GM12878 (cell line): ENCODE data around the gene RAC2. TPM values are rescaled to one million over a fixed set of nuclear protein-coding genes. Genes with fewer than 3 reads are reported as not detected.
A peak's percentile ranks its signal among the peaks of the same experiment; 100 is the strongest.
"Not testable (repeated sequence)": the region's sequence is repeated elsewhere in the genome, so short reads cannot be mapped to it uniquely, and the experiment has no call there.

ENCODE experiments used
- ATAC-seq: fragments of 200-7000 bp; cut with Tn5 transposase; 3 replicates; pipeline ENCODE4 v1.9.1; 2020; ENCODE audit warnings: mild to moderate bottlenecking, moderate library complexity
- BruUV-seq: library from RNA; stranded (reverse); fragments of 400-500 nt; replicated peaks from 2 replicates; lab custom pipeline; 2021; lab: Mats Ljungman, UMichigan
- CTCF ChIA-PET: fragments of 300-600 bp; sonication (Branson Sonifier 250); formaldehyde crosslinking; extraction: SDS; loops from one replicate; lab custom pipeline; 2021; ENCODE audit warnings: inconsistent platforms; lab: Yijun Ruan, JAX
- POLR2A ChIA-PET: fragments of 350-600 bp; formaldehyde crosslinking; extraction: SDS; loops from one replicate; lab custom pipeline; 2021; ENCODE audit warnings: inconsistent platforms; lab: Charles Lee
- RAD21 ChIA-PET: fragments of 300-600 bp; sonication (Branson Sonifier 250); formaldehyde crosslinking; loops from one replicate; lab custom pipeline; 2023; ENCODE audit warnings: antibody characterized with exemption; ENCODE audit not compliant: unreplicated experiment; lab: Charles Lee
- SMC1A ChIA-PET: fragments of 300-600 bp; sonication (Branson Sonifier 250); formaldehyde crosslinking; loops from one replicate; lab custom pipeline; 2023; ENCODE audit not compliant: unreplicated experiment, uncharacterized antibody; lab: Charles Lee
- DNase-seq: peaks from one replicate; pipeline ENCODE4 v3.0.0-alpha.2; 2011; ENCODE audit warnings: low read depth, low spot score
- FAIRE-seq: peaks from 3 replicates; lab custom pipeline; 2011; peaks lifted over from hg19 to GRCh38; lab: Jason Lieb, UNC
- H2AFZ ChIP-seq: 2 replicates; pipeline ENCODE4 v1.6.0; 2011; ENCODE audit warnings: low read depth, low read length, control low read depth; ENCODE audit not compliant: control insufficient read depth
- H3K27ac ChIP-seq: 2 replicates; pipeline ENCODE4 v1.5.1; 2011; ENCODE audit warnings: control low read depth; ENCODE audit not compliant: control insufficient read depth, insufficient read depth
- H3K27me3 ChIP-seq, 2 experiments: replicated peaks in 1 of 2; 2 replicates each; pipeline versions ENCODE4 v1.6.0 to v1.6.1; 2011; ENCODE audit warnings: low read length in 1 of 2; ENCODE audit not compliant: control insufficient read depth in 2 of 2, insufficient read depth in 2 of 2
- H3K36me3 ChIP-seq, 2 experiments: 2 replicates each; pipeline ENCODE4 v1.5.1; 2011; ENCODE audit warnings: low read length in 1 of 2; ENCODE audit not compliant: control insufficient read depth in 2 of 2, insufficient read depth in 2 of 2
- H3K4me1 ChIP-seq: 2 replicates; pipeline ENCODE4 v1.6.1; 2011; ENCODE audit warnings: mild to moderate bottlenecking, low read length, moderate library complexity, mixed read lengths; ENCODE audit not compliant: control insufficient read depth, insufficient read depth
- H3K4me2 ChIP-seq: 2 replicates; pipeline ENCODE4 v1.6.0; 2011; ENCODE audit warnings: control low read depth; ENCODE audit not compliant: control insufficient read depth, insufficient read depth
- H3K4me3 ChIP-seq: fragments of 200-600 bp; sonication (generic); 2 replicates; pipeline ENCODE4 v1.5.1; 2016
- H3K79me2 ChIP-seq: 2 replicates; pipeline ENCODE4 v1.6.0; 2011; ENCODE audit warnings: low read length; ENCODE audit not compliant: control insufficient read depth, insufficient read depth
- H3K9ac ChIP-seq: 2 replicates; pipeline ENCODE4 v1.8.0; 2011; ENCODE audit warnings: low read length, control low read depth, mixed read lengths; ENCODE audit not compliant: control insufficient read depth, insufficient read depth
- H3K9me3 ChIP-seq: replicated peaks from 3 replicates; pipeline ENCODE4 v1.5.1; 2011; ENCODE audit warnings: mild to moderate bottlenecking, low read length; ENCODE audit not compliant: control insufficient read depth, insufficient read depth
- H4K20me1 ChIP-seq: 2 replicates; pipeline ENCODE4 v1.6.0; 2011; ENCODE audit not compliant: control insufficient read depth, insufficient read depth
- HDGF ChIP-seq: fragments of 450-650 bp; IDR thresholded peaks from 2 replicates; pipeline ENCODE4 v1.6.1; 2016; ENCODE audit warnings: antibody characterized with exemption
- RAD51 ChIP-seq: fragments of 450-650 bp; IDR thresholded peaks from 2 replicates; pipeline ENCODE4 v1.6.1; 2016; ENCODE audit warnings: moderate library complexity, mild to moderate bottlenecking, inconsistent platforms
- WGBS: methylation state at CpG from one replicate; pipeline ENCODE4 v1.1.6; 2016; ENCODE audit warnings: low lambda C conversion rate; ENCODE audit not compliant: insufficient replicate concordance, insufficient coverage; ENCODE audit errors: missing lambda C conversion rate; 5-methylcytosine and 5-hydroxymethylcytosine counted together
- in situ Hi-C: fragments of 300-500 bp; cut with MboI; formaldehyde crosslinking; loops from 9 replicates; pipeline ENCODE4 v1.14.3; 2018; ENCODE audit warnings: mixed read lengths
- intact Hi-C: fragments of 100-400 bp; cut with micrococcal nuclease; formaldehyde crosslinking; loops from one replicate; pipeline ENCODE4 v1.14.2; 2022; ENCODE audit not compliant: unreplicated experiment
- polyA plus RNA-seq, 11 experiments: library from polyadenylated mRNA; depleted of rRNA in 4 of 11; unstranded in 6 of 11; stranded (reverse) in 5 of 11; fragments of >200 nt; fragmentation: Nextera tagmentation in 4 of 11; fragmentation: Illumina TruSeq in 1 of 11; extraction: Ambion mirVana in 4 of 11; extraction: Trizol in 1 of 11; gene quantifications; 1 replicate in 1 of 11; 2 replicates in 10 of 11; pipeline versions ENCODE4 v1.2.1 to v1.2.3, GENCODE V29; 2011 to 2016; ENCODE audit warnings: inconsistent platforms in 2 of 11, missing spikeins in 2 of 11, low read depth in 1 of 11
- total RNA-seq, 4 experiments: library from RNA; depleted of rRNA in 3 of 4; stranded (reverse); fragments of >200 nt in 3 of 4; fragmentation: Illumina TruSeq in 1 of 4; extraction: Trizol in 1 of 4; gene quantifications; 2 replicates each; pipeline versions ENCODE4 v1.2.1 to v1.2.3, GENCODE V29; 2013 to 2021

The RAC2 gene
- total and polyA plus RNA-seq, 10 of the 15 experiments (the other 5 are each of a cell fraction or from before 2014, with no cell fraction given): 102 to 386 (median 304) TPM

DNA sequence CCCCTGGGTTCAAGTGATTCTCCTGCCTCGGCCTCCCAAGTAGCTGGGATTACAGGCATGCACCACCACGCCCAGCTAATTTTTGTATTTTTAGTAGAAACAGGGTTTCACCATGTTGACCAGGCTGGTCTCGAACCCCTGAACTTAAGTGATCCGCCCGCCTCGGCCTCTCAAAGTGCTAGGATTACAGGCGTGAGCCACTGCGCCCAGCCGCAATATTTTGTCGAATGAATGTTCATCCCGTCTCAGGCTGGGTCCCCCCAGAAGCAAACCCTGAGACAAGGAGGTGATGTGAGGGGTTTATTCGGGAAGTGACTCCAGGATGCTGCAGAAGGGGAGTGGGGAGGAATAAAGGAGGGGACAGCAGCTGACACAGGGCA, 10.7 kb downstream of the RAC2 start:
- H4K20me1 ChIP-seq, ATAC-seq, H3K4me2 ChIP-seq, FAIRE-seq, intact Hi-C loops, DNase-seq, H3K4me3 ChIP-seq, H3K9me3 ChIP-seq, H2AFZ ChIP-seq, H3K9ac ChIP-seq, H3K27me3 ChIP-seq, H3K27ac ChIP-seq, BruUV-seq, in situ Hi-C loops: not testable (repeated sequence)
- SMC1A ChIA-PET: interaction anchor here (0.8 to 6.5 kb wide), 2 partner anchors 9 to 15 kb away, joined by 3 to 109 read pairs; partner anchors contain the start of gene RAC2
- peaks cover 58% of the 10 kb centered on the region for H3K79me2 ChIP-seq
- RAD21 ChIA-PET: interaction anchor here (1.1 kb wide), 1 partner anchor 9 kb away, joined by 3 read pairs; no protein-coding TSS in a partner anchor
- CTCF ChIA-PET: interaction anchor here (5.3 kb wide), 1 partner anchor 11 kb away, joined by 49 read pairs; the partner anchor contains the start of gene RAC2
- POLR2A ChIA-PET: interaction anchor here (1.3 to 5.8 kb wide), 3 partner anchors 9 to 16 kb away, joined by 7 to 140 read pairs (median 9); partner anchors contain the start of gene RAC2
- H3K4me1 ChIP-seq: peaks cover 88% of the 10 kb centered on the region
- 83% methylated on average over 12 of the region's 12 CpGs for WGBS
- H3K36me3 ChIP-seq: peaks cover 43 to 45% of the 10 kb centered on the region in 2 experiments

- intact Hi-C loops (no loop called here), in situ Hi-C loops (no loop called here)
- H3K4me2 ChIP-seq: peak overlapping the region; percentile 79
- peaks cover 89% of the 10 kb centered on the region for H3K4me1 ChIP-seq
- FAIRE-seq (no peak), ATAC-seq (no peak), DNase-seq (no peak)
- peaks cover 42 to 52% of the 10 kb centered on the region in 2 experiments for H3K36me3 ChIP-seq
- no TSS peak for BruUV-seq
- H3K9ac ChIP-seq: peak overlapping the region; percentile 11
- H3K4me3 ChIP-seq: no peak overlapping the region
- ChIA-PET POLR2A (interaction anchor here (2.2 to 5.8 kb wide), 4 partner anchors 10 to 28 kb away, joined by 6 to 140 read pairs (median 22); partner anchors contain the start of gene RAC2), CTCF (interaction anchor here (0.7 to 5.3 kb wide), 5 partner anchors 12 to 33 kb away, joined by 3 to 84 read pairs (median 21); partner anchors contain the start of gene RAC2), SMC1A (interaction anchor here (0.8 to 6.5 kb wide), 4 partner anchors 10 to 28 kb away, joined by 3 to 109 read pairs (median 46); partner anchors contain the start of gene RAC2), RAD21 (interaction anchor here (1.1 to 4.6 kb wide), 4 partner anchors 10 to 27 kb away, joined by 3 to 99 read pairs (median 18); partner anchors contain the start of gene RAC2)
- H2AFZ ChIP-seq: no peak overlapping the region
- no peaks in the 10 kb centered on the region for H3K9me3 ChIP-seq
- peaks cover 8% of the 10 kb centered on the region; the same call in 1 of the 2 replicates for H4K20me1 ChIP-seq
- WGBS: 50% methylated on average over 15 of the region's 15 CpGs
- H3K27me3 ChIP-seq: no peaks in the 10 kb centered on the region
- TF ChIP-seq RAD51 (no peak), HDGF (peak; percentile 41; the same call in 1 of the 2 replicates)
- H3K27ac ChIP-seq: peak overlapping the region; percentile 100
- peaks cover 59% of the 10 kb centered on the region for H3K79me2 ChIP-seq
Observed at GRCh38 chr22:37232140-37232998, 11.7 kb downstream of the RAC2 start.
